Trophoblast cell (in vitro differentiated cells and primary cell): Measurements from ENCODE around the gene CALHM1.

Experiments
- DNase-seq, 2 donors: peaks; one replicate each; pipeline ENCODE4 v3.0.0-alpha.2; 2016
- H2AFZ ChIP-seq: 2 replicates; pipeline ENCODE4 v1.6.1; 2013; ENCODE audit warnings: low read length, moderate library complexity, mild to moderate bottlenecking; ENCODE audit not compliant: insufficient read depth, poor library complexity
- H2AK5ac ChIP-seq: 2 replicates; pipeline ENCODE4 v1.6.1; 2013; ENCODE audit warnings: mild to moderate bottlenecking, low read length
- H2BK120ac ChIP-seq: 2 replicates; pipeline ENCODE4 v1.6.1; 2013; ENCODE audit warnings: low read length, mild to moderate bottlenecking, moderate library complexity; ENCODE audit not compliant: insufficient read depth, poor library complexity
- H2BK12ac ChIP-seq: 2 replicates; pipeline ENCODE4 v1.6.1; 2013; ENCODE audit warnings: mild to moderate bottlenecking, low read length, moderate library complexity
- H2BK5ac ChIP-seq: 2 replicates; pipeline ENCODE4 v1.6.1; 2013; ENCODE audit warnings: low read length, low read depth, moderate library complexity, mild to moderate bottlenecking; ENCODE audit not compliant: poor library complexity
- H3K14ac ChIP-seq: 2 replicates; pipeline ENCODE4 v1.6.1; 2013; ENCODE audit warnings: mild to moderate bottlenecking, low read length
- H3K18ac ChIP-seq: 2 replicates; pipeline ENCODE4 v1.6.1; 2013; ENCODE audit warnings: mild to moderate bottlenecking, low read length
- H3K23ac ChIP-seq: 2 replicates; pipeline ENCODE4 v1.6.1; 2013; ENCODE audit warnings: low read length
- H3K27ac ChIP-seq: 2 replicates; pipeline ENCODE4 v1.5.1; 2013; ENCODE audit warnings: low read depth, mild to moderate bottlenecking, inconsistent platforms, low read length, moderate library complexity
- H3K27me3 ChIP-seq: 2 replicates; pipeline ENCODE4 v1.6.1; 2013; ENCODE audit warnings: inconsistent platforms, mild to moderate bottlenecking, low read length, moderate library complexity; ENCODE audit not compliant: insufficient read depth
- H3K36me3 ChIP-seq, 2 experiments: 1 replicate in 1 of 2; 2 replicates in 1 of 2; pipeline ENCODE4 v1.6.1; 2013; ENCODE audit warnings: low read length in 2 of 2, mild to moderate bottlenecking in 2 of 2, moderate library complexity in 1 of 2; ENCODE audit not compliant: insufficient read depth in 2 of 2, control insufficient read depth in 1 of 2
- H3K4ac ChIP-seq: 2 replicates; pipeline ENCODE4 v1.6.1; 2013; ENCODE audit warnings: low read depth, mild to moderate bottlenecking, low read length, moderate library complexity
- H3K4me1 ChIP-seq, 2 experiments: 1 replicate in 1 of 2; 2 replicates in 1 of 2; pipeline ENCODE4 v1.6.1; 2013; ENCODE audit warnings: low read length in 2 of 2, mild to moderate bottlenecking in 2 of 2, moderate library complexity in 1 of 2; ENCODE audit not compliant: insufficient read depth in 2 of 2, control insufficient read depth in 1 of 2
- H3K4me2 ChIP-seq: 2 replicates; pipeline ENCODE4 v1.6.1; 2013; ENCODE audit warnings: inconsistent platforms, mild to moderate bottlenecking, low read length, moderate library complexity
- H3K4me3 ChIP-seq: 2 replicates; pipeline ENCODE4 v1.5.1; 2013; ENCODE audit warnings: mild to moderate bottlenecking, low read depth, low read length, inconsistent platforms
- H3K79me1 ChIP-seq: one replicate; pipeline ENCODE4 v1.6.1; 2013; ENCODE audit warnings: low read length
- H3K79me2 ChIP-seq: 2 replicates; pipeline ENCODE4 v1.6.1; 2013; ENCODE audit warnings: low read length, mild to moderate bottlenecking; ENCODE audit not compliant: control insufficient read depth, insufficient read depth, poor library complexity
- H3K9ac ChIP-seq: 2 replicates; pipeline ENCODE4 v1.6.1; 2013; ENCODE audit warnings: mild to moderate bottlenecking, low read length
- H3K9me3 ChIP-seq: 2 replicates; pipeline ENCODE4 v1.6.1; 2013; ENCODE audit warnings: low read depth, mild to moderate bottlenecking, control low read depth, inconsistent platforms, low read length; ENCODE audit not compliant: insufficient read depth
- H4K12ac ChIP-seq: 2 replicates; pipeline ENCODE4 v1.6.1; 2013; ENCODE audit warnings: low read depth, mild to moderate bottlenecking, low read length, moderate library complexity
- H4K8ac ChIP-seq: 2 replicates; pipeline ENCODE4 v1.6.1; 2013; ENCODE audit warnings: low read depth, mild to moderate bottlenecking, low read length, moderate library complexity
- H4K91ac ChIP-seq: one replicate; pipeline ENCODE4 v1.6.1; 2013; ENCODE audit warnings: low read depth, mild to moderate bottlenecking, low read length, moderate library complexity
- WGBS: extraction: QIAGEN DNeasy Blood & Tissue Kit; methylation state at CpG from one replicate; pipeline ENCODE4 v1.1.7; 2013; ENCODE audit warnings: missing lambda C conversion rate; ENCODE audit not compliant: insufficient read length, insufficient coverage; ENCODE audit errors: extremely low coverage; 5-methylcytosine and 5-hydroxymethylcytosine counted together

The CALHM1 gene

DNA sequence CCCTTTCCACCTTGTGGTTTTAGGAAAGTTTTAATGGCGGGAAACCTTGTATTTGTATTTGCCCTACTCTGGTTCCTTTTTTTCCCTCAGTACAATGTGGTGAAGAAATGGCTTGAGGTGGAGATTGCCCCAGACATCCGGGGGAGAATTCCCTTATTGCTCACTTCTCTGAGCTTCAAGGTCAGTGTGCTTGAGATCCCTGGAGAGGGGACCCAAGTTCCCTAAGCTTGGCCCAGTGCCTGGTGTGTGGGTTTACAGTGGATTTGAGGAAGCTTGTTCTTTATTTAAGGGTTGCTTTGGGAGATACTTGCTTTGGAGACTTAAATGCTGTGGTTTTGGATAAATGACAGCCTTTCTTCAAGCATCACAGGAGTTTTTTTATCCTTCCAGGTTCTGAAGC lies 24.8 kb downstream of the CALHM1 start:
- Histone ChIP-seq H2BK5ac (no peak overlapping the region), H4K12ac (no peak overlapping the region), H3K36me3 (peaks cover 42 to 62% of the 10 kb centered on the region in 2 experiments), H3K9ac (no peak overlapping the region), H4K91ac (no peak overlapping the region), H3K4ac (no peak overlapping the region), H3K4me2 (no peak overlapping the region), H3K79me1 (no peaks in the 10 kb centered on the region), H2BK120ac (no peak overlapping the region), H3K9me3 (no peaks in the 10 kb centered on the region), H3K27me3 (no peaks in the 10 kb centered on the region), H3K4me1 (no peaks in the 10 kb centered on the region), H3K23ac (no peak overlapping the region), H3K27ac (no peak overlapping the region), H4K8ac (no peak overlapping the region), H3K79me2 (no peaks in the 10 kb centered on the region), H2BK12ac (no peak overlapping the region), H2AFZ (no peak overlapping the region), H3K18ac (no peak overlapping the region), H2AK5ac (no peak overlapping the region), H3K4me3 (no peak overlapping the region), H3K14ac (no peak overlapping the region)
- peak in 1 of 2 donors; percentile 32 for DNase-seq
- no CpG with 5 or more reads among the region's 2 CpGs for WGBS

DNA sequence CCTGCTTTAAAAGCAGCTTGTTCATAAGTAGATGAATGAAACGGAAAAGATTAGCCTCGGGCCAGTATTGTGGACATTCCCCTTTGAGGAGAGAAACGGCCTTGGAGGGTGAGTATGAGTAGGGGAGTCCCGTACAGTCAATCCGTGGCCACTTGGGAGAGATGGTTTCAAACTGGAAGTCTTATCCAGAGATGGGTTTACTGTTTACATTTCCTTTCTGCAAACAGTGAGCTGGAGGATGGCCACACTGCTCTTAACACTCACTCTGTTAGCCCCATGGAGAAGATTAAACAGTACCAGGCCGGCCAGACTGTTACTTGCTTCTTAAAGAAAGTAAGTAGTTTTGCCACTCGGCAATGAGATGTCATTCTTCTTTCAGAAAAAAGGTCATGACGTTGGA lies 26.8 kb downstream of the CALHM1 start:
- H3K18ac ChIP-seq, result no peak overlapping the region
- no peak overlapping the region for H4K8ac ChIP-seq
- H3K9ac ChIP-seq, result no peak overlapping the region
- H3K23ac ChIP-seq, result no peak overlapping the region
- no peak overlapping the region for H3K14ac ChIP-seq
- no peak for DNase-seq
- H3K36me3 ChIP-seq, result peaks cover 31 to 59% of the 10 kb centered on the region in 2 experiments
- no peak overlapping the region for H2BK12ac ChIP-seq
- no peak overlapping the region for H2BK5ac ChIP-seq
- H3K4me2 ChIP-seq, result no peak overlapping the region
- no peak overlapping the region for H4K91ac ChIP-seq
- no peak overlapping the region for H3K27ac ChIP-seq
- H3K79me1 ChIP-seq, result no peaks in the 10 kb centered on the region
- H3K4ac ChIP-seq, result no peak overlapping the region
- H3K9me3 ChIP-seq, result no peaks in the 10 kb centered on the region
- H4K12ac ChIP-seq, result no peak overlapping the region
- H2AFZ ChIP-seq, result no peak overlapping the region
- no peaks in the 10 kb centered on the region for H3K27me3 ChIP-seq
- no peak overlapping the region for H2AK5ac ChIP-seq
- no peak overlapping the region for H2BK120ac ChIP-seq
- no peaks in the 10 kb centered on the region for H3K79me2 ChIP-seq
- WGBS, result no CpG with 5 or more reads among the region's 8 CpGs
- no peaks in the 10 kb centered on the region for H3K4me1 ChIP-seq
- no peak overlapping the region for H3K4me3 ChIP-seq

DNA sequence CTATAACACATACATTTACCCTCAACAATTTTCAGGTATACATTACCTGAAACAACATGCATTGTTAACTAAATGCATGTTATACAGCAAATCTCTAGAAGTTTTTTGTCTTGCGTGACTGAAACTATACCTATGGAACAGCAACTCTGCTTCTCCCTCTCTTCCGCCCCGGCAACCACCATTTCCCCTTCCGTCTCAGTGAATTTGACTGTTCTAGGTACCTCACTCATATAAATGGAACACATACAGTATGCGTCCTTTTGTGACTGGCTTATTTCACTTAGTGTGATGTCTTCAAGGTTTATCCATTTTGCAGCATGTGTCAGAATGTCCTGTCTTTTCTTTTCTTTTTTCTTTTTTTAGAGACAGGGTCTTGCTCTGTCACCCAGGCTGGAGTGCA lies 29.1 kb downstream of the CALHM1 start:
- Histone ChIP-seq H3K27ac (no peak overlapping the region), H3K27me3 (no peaks in the 10 kb centered on the region), H4K12ac (no peak overlapping the region), H3K14ac (no peak overlapping the region), H3K4ac (no peak overlapping the region), H2BK12ac (no peak overlapping the region), H2BK120ac (no peak overlapping the region), H3K4me1 (no peaks in the 10 kb centered on the region), H3K9ac (no peak overlapping the region), H2AK5ac (no peak overlapping the region), H2BK5ac (no peak overlapping the region), H3K9me3 (no peaks in the 10 kb centered on the region), H3K23ac (no peak overlapping the region), H2AFZ (no peak overlapping the region), H3K79me2 (no peaks in the 10 kb centered on the region), H3K79me1 (no peaks in the 10 kb centered on the region), H4K91ac (no peak overlapping the region), H3K4me2 (no peak overlapping the region), H3K36me3 (peaks cover 27 to 56% of the 10 kb centered on the region in 2 experiments), H3K4me3 (no peak overlapping the region), H3K18ac (no peak overlapping the region), H4K8ac (no peak overlapping the region)
- no peak for DNase-seq
- no CpG with 5 or more reads among the region's 5 CpGs for WGBS

DNA sequence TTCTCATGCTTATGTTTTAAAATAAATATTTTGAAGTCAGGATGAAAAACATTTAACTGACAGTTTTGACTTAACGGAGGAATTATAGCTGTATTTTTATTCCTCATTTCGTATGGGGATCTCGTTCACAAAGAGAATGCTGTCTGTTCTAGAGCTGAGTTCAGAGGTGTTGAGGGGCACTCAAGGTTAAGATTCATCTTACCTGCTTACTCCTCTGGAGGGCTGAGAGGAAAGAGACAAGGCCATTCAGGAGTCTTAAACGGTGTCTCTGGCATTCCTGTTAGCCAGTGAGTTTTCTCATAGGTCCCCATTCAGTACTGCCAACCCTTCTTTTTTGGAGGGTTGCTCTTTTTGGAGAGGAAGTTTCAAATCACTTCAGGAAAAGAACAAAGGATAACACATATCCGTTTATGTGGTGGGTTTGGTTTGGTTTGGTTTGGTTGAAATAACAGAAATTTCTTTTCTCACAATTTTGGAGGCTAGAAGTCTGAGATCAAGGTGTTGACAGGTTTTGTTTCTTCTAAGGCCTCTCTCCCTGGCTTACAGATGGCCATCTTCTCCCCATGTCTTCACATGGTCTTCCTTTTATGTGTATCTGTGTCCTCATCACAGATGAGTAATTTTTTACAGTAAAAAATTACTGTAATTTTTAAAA lies 29.6 kb downstream of the CALHM1 start:
- H3K79me1 ChIP-seq, result no peaks in the 10 kb centered on the region
- no peak overlapping the region for H2BK120ac ChIP-seq
- H4K91ac ChIP-seq, result no peak overlapping the region
- no peak overlapping the region for H3K4me2 ChIP-seq
- DNase-seq, result no peak
- H3K4ac ChIP-seq, result no peak overlapping the region
- H4K8ac ChIP-seq, result no peak overlapping the region
- H3K4me1 ChIP-seq, result no peaks in the 10 kb centered on the region
- no peak overlapping the region for H3K4me3 ChIP-seq
- no peak overlapping the region for H3K23ac ChIP-seq
- H2BK5ac ChIP-seq, result no peak overlapping the region
- H4K12ac ChIP-seq, result no peak overlapping the region
- no peaks in the 10 kb centered on the region for H3K79me2 ChIP-seq
- H2AK5ac ChIP-seq, result no peak overlapping the region
- H2AFZ ChIP-seq, result no peak overlapping the region
- WGBS, result no CpG with 5 or more reads among the region's 5 CpGs
- no peaks in the 10 kb centered on the region for H3K9me3 ChIP-seq
- H3K14ac ChIP-seq, result no peak overlapping the region
- no peak overlapping the region for H2BK12ac ChIP-seq
- peaks cover 23 to 54% of the 10 kb centered on the region in 2 experiments for H3K36me3 ChIP-seq
- no peaks in the 10 kb centered on the region for H3K27me3 ChIP-seq
- no peak overlapping the region for H3K18ac ChIP-seq
- H3K9ac ChIP-seq, result no peak overlapping the region
- no peak overlapping the region for H3K27ac ChIP-seq
